PC-3 (cell line): ENCODE results near the gene CACNA2D2. TPM values are rescaled to one million over a fixed set of nuclear protein-coding genes. Genes with fewer than 3 reads are reported as not detected.
A peak's percentile ranks its signal among the peaks of the same experiment; 100 is the strongest.

ENCODE experiments used
- ATAC-seq: fragments of 200-7000 bp; cut with Tn5 transposase; 2 replicates; pipeline ENCODE4 v1.9.1; 2020; ENCODE audit warnings: mild to moderate bottlenecking, moderate library complexity
- BruUV-seq: library from RNA; stranded (reverse); fragments of 400-500 nt; replicated peaks from 2 replicates; lab custom pipeline; 2021; lab: Mats Ljungman, UMichigan
- CTCF ChIA-PET: fragments of 300-600 bp; sonication (Branson Sonifier 250); formaldehyde crosslinking; loops from one replicate; lab custom pipeline; 2022; ENCODE audit warnings: antibody characterized with exemption; lab: Charles Lee
- POLR2A ChIA-PET: fragments of 300-600 bp; sonication (Branson Sonifier 250); formaldehyde crosslinking; loops from one replicate; lab custom pipeline; 2022; ENCODE audit warnings: antibody characterized with exemption; ENCODE audit not compliant: unreplicated experiment; lab: Charles Lee
- DNase-seq: peaks from one replicate; pipeline ENCODE4 v3.0.0-alpha.2; 2015
- H2AFZ ChIP-seq: fragments of 300-600 bp; sonication (generic); 2 replicates; pipeline ENCODE4 v1.6.0; 2016; ENCODE audit warnings: antibody characterized with exemption, low read length
- H3F3A ChIP-seq: fragments of 300-600 bp; sonication (generic); one replicate; pipeline ENCODE4 v1.6.0; 2017; ENCODE audit warnings: antibody characterized with exemption, low read length, control low read depth, mild to moderate bottlenecking; ENCODE audit not compliant: unreplicated experiment
- H3K27ac ChIP-seq: fragments of 300-600 bp; sonication (generic); 2 replicates; pipeline ENCODE4 v1.5.1; 2016; ENCODE audit warnings: mild to moderate bottlenecking, low read length
- H3K27me3 ChIP-seq: fragments of 300-600 bp; sonication (generic); 2 replicates; pipeline ENCODE4 v1.6.1; 2016; ENCODE audit warnings: low read length, mixed read lengths
- H3K36me3 ChIP-seq: fragments of 300-600 bp; sonication (generic); 2 replicates; pipeline ENCODE4 v1.6.1; 2016; ENCODE audit warnings: low read depth, mixed run types, low read length, mixed read lengths
- H3K4me1 ChIP-seq: fragments of 300-600 bp; sonication (generic); 2 replicates; pipeline ENCODE4 v1.5.1; 2016; ENCODE audit warnings: low read length; ENCODE audit not compliant: insufficient read depth
- H3K4me2 ChIP-seq: fragments of 300-600 bp; sonication (generic); 2 replicates; pipeline ENCODE4 v1.6.0; 2016; ENCODE audit warnings: low read length
- H3K4me3 ChIP-seq: fragments of 300-600 bp; sonication (generic); 2 replicates; pipeline ENCODE4 v1.5.1; 2016; ENCODE audit warnings: mild to moderate bottlenecking, low read length, mixed read lengths
- H3K79me2 ChIP-seq: fragments of 300-600 bp; sonication (generic); 2 replicates; pipeline ENCODE4 v1.6.1; 2017; ENCODE audit warnings: low read length, mixed read lengths
- H3K9ac ChIP-seq: fragments of 300-600 bp; sonication (generic); 2 replicates; pipeline ENCODE4 v1.6.0; 2016; ENCODE audit warnings: mild to moderate bottlenecking, low read length
- H3K9me2 ChIP-seq: fragments of 300-600 bp; sonication (generic); replicated peaks from 2 replicates; pipeline ENCODE4 v1.6.1; 2016; ENCODE audit warnings: mixed run types, low read length, mixed read lengths
- H3K9me3 ChIP-seq: fragments of 300-600 bp; sonication (generic); 2 replicates; pipeline ENCODE4 v1.6.1; 2016; ENCODE audit warnings: low read length, mixed read lengths
- H4K20me1 ChIP-seq: fragments of 300-600 bp; sonication (generic); 2 replicates; pipeline ENCODE4 v1.6.1; 2016; ENCODE audit warnings: low read length, mixed read lengths
- EZH2 ChIP-seq: fragments of 300-600 bp; sonication (generic); IDR thresholded peaks from one replicate; pipeline ENCODE4 v1.6.1; 2017; ENCODE audit warnings: antibody characterized with exemption, mild to moderate bottlenecking, low read length; ENCODE audit not compliant: unreplicated experiment
- EZH2phosphoT487 ChIP-seq: fragments of 300-600 bp; sonication (generic); IDR thresholded peaks from 2 replicates; pipeline ENCODE4 v1.6.1; 2018; ENCODE audit warnings: mild to moderate bottlenecking, antibody characterized with exemption, low read length, borderline replicate concordance
- intact Hi-C: fragments of 100-400 bp; cut with micrococcal nuclease; formaldehyde crosslinking; loops from 2 replicates; pipeline ENCODE4 v1.9.0; 2023
- total RNA-seq: library from RNA; depleted of rRNA; stranded (reverse); fragments of >200 nt; gene quantifications from 2 replicates; pipeline ENCODE4 v1.2.3, GENCODE V29; 2014
- TF ChIP-seq, protein P1 (sequence below): fragments of 300-600 bp; sonication (generic); conservative IDR thresholded peaks from 2 replicates; pipeline ENCODE4 v1.5.1; 2017; ENCODE audit warnings: antibody characterized with exemption, low read depth, mild to moderate bottlenecking, low read length

The CACNA2D2 gene
- total RNA-seq, 1 experiment from 2014 or later, result 0.44 TPM

DNA sequence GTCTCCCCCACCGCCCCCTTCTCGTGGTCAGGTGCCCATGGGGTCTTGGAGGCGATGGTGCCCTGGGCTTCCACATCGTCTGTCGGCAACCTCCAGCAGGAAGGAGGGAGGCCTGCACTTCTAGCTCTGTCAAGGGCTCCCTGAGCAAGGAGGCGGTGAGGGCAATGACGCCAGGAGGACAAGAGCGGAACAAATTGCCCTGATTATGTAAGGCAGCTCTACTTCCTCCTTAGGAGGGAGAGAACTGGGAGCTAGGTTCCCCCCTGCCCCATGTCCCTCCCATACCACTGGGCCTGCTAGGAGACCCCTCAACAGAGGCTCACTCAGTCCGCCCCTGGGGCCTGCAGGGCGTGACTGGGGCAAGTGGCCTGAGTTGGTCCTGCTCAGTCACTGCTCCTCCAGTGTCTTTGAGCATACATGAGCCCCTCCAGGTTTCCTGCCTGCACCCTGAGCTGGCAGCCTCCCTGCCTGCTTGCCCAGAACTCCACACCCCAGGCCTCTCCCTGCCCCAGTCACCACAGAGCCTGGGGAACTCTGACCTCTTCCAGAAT is 56.1 kb downstream of the CACNA2D2 start:
- no TSS peak for BruUV-seq
- Histone ChIP-seq H3K79me2 (no peaks in the 10 kb centered on the region), H4K20me1 (no peaks in the 10 kb centered on the region), H3K4me2 (no peak overlapping the region), H3K4me3 (no peak overlapping the region), H3K9me2 (no peaks in the 10 kb centered on the region), H3K27ac (no peak overlapping the region), H3K4me1 (no peaks in the 10 kb centered on the region), H3K36me3 (no peaks in the 10 kb centered on the region), H2AFZ (no peak overlapping the region), H3F3A (no peaks in the 10 kb centered on the region), H3K9ac (no peak overlapping the region), H3K9me3 (no peaks in the 10 kb centered on the region), H3K27me3 (no peaks in the 10 kb centered on the region)
- DNase-seq, result no peak
- ChIA-PET POLR2A (no interaction called here), CTCF (no interaction called here)
- intact Hi-C loops, result no loop called here
- TF ChIP-seq, protein P1, sequence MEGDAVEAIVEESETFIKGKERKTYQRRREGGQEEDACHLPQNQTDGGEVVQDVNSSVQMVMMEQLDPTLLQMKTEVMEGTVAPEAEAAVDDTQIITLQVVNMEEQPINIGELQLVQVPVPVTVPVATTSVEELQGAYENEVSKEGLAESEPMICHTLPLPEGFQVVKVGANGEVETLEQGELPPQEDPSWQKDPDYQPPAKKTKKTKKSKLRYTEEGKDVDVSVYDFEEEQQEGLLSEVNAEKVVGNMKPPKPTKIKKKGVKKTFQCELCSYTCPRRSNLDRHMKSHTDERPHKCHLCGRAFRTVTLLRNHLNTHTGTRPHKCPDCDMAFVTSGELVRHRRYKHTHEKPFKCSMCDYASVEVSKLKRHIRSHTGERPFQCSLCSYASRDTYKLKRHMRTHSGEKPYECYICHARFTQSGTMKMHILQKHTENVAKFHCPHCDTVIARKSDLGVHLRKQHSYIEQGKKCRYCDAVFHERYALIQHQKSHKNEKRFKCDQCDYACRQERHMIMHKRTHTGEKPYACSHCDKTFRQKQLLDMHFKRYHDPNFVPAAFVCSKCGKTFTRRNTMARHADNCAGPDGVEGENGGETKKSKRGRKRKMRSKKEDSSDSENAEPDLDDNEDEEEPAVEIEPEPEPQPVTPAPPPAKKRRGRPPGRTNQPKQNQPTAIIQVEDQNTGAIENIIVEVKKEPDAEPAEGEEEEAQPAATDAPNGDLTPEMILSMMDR, result no peak
- TF ChIP-seq EZH2phosphoT487 (no peak), EZH2 (no peak)
- no peak for ATAC-seq

DNA sequence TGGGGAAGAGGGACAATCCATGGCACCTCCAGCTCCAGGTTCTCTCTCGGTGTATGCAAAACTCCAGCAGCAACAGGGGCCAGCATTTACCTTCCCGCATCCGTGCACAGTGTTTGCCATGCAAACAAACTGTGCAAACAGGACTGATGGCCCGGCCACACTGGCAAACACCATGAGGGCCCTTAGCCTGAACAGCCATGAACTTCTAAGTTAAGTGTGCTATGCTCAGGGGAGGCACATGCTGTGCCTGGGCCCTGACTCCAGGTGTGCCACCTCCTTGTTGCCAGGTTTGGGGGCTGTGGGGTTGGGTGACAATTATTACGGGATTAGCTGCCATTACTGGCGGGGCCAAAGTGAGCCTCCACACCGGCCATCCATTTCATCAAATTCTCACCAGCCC is 57.5 kb downstream of the CACNA2D2 start:
- Histone ChIP-seq H3K27me3 (no peaks in the 10 kb centered on the region), H3K4me3 (no peak overlapping the region), H3K4me1 (no peaks in the 10 kb centered on the region), H3K9me3 (no peaks in the 10 kb centered on the region), H3K9me2 (no peaks in the 10 kb centered on the region), H4K20me1 (no peaks in the 10 kb centered on the region), H3K36me3 (no peaks in the 10 kb centered on the region), H3F3A (no peaks in the 10 kb centered on the region), H3K27ac (no peak overlapping the region), H2AFZ (no peak overlapping the region), H3K79me2 (no peaks in the 10 kb centered on the region), H3K9ac (no peak overlapping the region), H3K4me2 (no peak overlapping the region)
- ChIA-PET POLR2A (no interaction called here), CTCF (interaction anchor here (1.6 kb wide), 1 partner anchor 97 kb away, joined by 5 read pairs; no protein-coding TSS in a partner anchor)
- ATAC-seq, result peak; percentile 97
- no TSS peak for BruUV-seq
- TF ChIP-seq, protein P1, result no peak
- TF ChIP-seq EZH2 (no peak), EZH2phosphoT487 (no peak)
- intact Hi-C loops, result loop anchor here (2.0 kb wide), 1 partner anchor 97 kb away; no protein-coding TSS in a partner anchor
- peak; percentile 30 for DNase-seq

DNA sequence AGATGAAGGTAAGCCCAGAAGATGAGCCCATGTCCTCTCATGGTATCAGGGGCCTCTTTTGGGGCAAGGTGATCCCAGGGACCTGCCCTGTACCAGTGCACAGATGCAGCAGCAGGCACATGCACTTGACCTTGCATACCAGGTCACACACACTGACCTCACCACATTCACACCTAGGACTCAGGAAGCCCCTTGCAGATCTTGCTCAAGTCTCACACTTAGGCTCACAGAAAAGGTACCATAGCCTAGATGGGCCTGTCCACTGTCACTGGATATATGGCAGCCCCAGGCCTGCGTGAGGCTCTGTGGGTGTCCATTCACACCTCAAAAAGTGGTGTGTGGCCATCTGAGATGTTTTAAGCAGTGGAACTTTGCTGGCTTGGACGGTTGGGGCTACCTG is 58.7 kb downstream of the CACNA2D2 start:
- intact Hi-C loops, result loop anchor here (2.0 kb wide), 1 partner anchor 98 kb away; no protein-coding TSS in a partner anchor
- H3K4me3 ChIP-seq, result no peak overlapping the region
- no peaks in the 10 kb centered on the region for H4K20me1 ChIP-seq
- H3K4me2 ChIP-seq, result no peak overlapping the region
- POLR2A ChIA-PET, result no interaction called here
- H3F3A ChIP-seq, result no peaks in the 10 kb centered on the region
- DNase-seq (no peak), ATAC-seq (no peak)
- BruUV-seq, result no TSS peak
- no peak overlapping the region for H3K9ac ChIP-seq
- H3K9me2 ChIP-seq, result no peaks in the 10 kb centered on the region
- no peaks in the 10 kb centered on the region for H3K79me2 ChIP-seq
- no peaks in the 10 kb centered on the region for H3K27me3 ChIP-seq
- H3K27ac ChIP-seq, result no peak overlapping the region
- H3K36me3 ChIP-seq, result no peaks in the 10 kb centered on the region
- CTCF ChIA-PET, result no interaction called here
- H3K4me1 ChIP-seq, result no peaks in the 10 kb centered on the region
- no peak overlapping the region for H2AFZ ChIP-seq
- H3K9me3 ChIP-seq, result no peaks in the 10 kb centered on the region
- TF ChIP-seq EZH2, result no peak
- no peak for TF ChIP-seq EZH2phosphoT487
- TF ChIP-seq, protein P1, result no peak
